Subcutaneous adipose tissue (tissue), 4 donors: ENCODE data around the gene POLR2E. TPM values are rescaled to one million over a fixed set of nuclear protein-coding genes. Genes with fewer than 3 reads are reported as not detected.

ENCODE experiments used
- total RNA-seq, 4 donors: library from RNA; depleted of rRNA; stranded (reverse); fragments of >200 nt; gene quantifications; one replicate each; pipeline ENCODE4 v1.1.0, GENCODE V29; 2016
- TF ChIP-seq, protein P1 (sequence below): fragments of 450-650 bp; IDR thresholded peaks from one replicate; pipeline ENCODE4 v1.5.1; 2016; ENCODE audit warnings: low read depth, mild to moderate bottlenecking, control low read depth, antibody characterized with exemption, moderate library complexity

Gene POLR2E
- total RNA-seq, 4 donors from 2014 or later, result 81.8 to 302 (median 127) TPM

DNA sequence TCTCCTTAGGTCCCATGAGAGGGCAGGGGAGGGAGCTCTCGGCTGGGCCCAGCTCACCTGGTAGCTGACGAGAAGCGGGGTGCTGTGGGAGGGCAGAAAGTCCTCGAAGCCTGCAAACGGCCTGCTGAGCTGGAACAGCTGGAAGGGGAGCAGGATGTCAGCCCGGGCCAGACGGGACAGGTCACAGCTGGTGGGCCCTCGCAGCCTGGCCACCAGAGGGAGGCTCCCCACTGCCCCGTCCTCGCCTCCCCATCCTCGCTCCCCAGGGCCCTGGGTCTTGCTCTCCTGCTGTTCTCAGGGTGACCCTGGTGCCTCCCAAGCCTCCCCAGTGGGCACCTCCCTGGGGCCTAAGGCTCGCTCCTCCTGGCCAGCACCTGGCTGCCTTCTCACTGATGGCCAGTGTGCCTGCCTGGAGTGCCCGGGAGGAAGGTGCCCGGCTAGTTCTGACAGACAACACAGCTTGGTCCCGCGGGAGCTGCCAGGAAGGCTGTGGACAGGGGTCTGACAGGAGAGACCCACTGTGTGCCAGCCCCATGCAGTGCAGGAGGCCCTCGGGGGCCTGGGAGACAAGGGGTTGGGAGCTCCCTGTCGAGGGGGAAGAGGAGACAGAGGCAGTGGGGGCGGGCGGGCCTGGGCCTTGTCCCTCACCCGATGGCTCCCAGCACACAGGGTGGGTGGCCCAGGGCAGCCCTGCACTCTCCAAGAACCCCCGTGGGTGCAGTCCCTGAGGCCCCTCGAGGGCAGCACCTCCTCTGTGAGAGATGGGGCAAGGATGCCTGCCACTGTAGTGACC, 28.9 kb upstream of the POLR2E start:
- TF ChIP-seq, protein P1, sequence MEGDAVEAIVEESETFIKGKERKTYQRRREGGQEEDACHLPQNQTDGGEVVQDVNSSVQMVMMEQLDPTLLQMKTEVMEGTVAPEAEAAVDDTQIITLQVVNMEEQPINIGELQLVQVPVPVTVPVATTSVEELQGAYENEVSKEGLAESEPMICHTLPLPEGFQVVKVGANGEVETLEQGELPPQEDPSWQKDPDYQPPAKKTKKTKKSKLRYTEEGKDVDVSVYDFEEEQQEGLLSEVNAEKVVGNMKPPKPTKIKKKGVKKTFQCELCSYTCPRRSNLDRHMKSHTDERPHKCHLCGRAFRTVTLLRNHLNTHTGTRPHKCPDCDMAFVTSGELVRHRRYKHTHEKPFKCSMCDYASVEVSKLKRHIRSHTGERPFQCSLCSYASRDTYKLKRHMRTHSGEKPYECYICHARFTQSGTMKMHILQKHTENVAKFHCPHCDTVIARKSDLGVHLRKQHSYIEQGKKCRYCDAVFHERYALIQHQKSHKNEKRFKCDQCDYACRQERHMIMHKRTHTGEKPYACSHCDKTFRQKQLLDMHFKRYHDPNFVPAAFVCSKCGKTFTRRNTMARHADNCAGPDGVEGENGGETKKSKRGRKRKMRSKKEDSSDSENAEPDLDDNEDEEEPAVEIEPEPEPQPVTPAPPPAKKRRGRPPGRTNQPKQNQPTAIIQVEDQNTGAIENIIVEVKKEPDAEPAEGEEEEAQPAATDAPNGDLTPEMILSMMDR, result no peak

DNA sequence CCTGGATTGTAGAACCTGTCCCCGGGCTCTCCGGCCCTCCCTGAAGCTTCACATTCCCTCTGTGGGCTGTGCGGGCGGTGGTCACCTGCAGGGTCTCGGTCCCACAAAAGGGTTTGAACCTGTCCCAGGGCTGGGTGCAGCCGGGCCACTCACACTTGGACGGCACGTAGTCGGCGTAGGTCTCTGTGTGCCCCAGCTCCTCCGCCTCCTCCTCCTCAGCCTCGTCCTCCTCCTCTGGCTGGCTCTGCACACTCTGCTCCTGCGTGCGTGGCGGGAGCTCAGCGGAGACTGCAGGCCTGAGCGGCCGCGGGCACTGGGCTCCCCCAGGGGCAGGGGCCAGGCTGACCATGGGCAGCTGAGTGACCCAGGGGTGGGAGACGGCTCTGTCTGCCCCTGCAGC, 28.2 kb upstream of the POLR2E start:
- TF ChIP-seq, protein P1, result no peak

DNA sequence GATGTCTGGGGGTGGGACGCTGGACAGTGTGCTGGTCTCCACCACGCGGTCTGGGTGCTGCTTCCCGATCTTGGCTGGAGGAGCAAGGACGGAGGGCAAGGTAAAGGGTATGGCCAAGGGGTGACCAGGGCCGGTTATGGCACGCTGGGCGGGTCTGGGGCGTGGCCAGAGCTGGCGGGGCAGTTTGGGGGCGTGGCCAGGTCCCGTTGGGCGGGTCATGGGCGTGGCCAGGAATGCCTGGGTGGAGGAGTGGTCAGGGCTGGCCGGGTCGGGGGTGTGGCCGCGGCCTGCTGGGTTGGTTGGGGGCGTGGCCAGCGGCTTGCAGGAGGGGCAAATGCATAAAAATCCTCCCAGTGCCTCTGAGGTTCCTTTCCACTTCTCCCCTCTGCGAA, 27.8 kb upstream of the POLR2E start:
- TF ChIP-seq, protein P1, result no peak

DNA sequence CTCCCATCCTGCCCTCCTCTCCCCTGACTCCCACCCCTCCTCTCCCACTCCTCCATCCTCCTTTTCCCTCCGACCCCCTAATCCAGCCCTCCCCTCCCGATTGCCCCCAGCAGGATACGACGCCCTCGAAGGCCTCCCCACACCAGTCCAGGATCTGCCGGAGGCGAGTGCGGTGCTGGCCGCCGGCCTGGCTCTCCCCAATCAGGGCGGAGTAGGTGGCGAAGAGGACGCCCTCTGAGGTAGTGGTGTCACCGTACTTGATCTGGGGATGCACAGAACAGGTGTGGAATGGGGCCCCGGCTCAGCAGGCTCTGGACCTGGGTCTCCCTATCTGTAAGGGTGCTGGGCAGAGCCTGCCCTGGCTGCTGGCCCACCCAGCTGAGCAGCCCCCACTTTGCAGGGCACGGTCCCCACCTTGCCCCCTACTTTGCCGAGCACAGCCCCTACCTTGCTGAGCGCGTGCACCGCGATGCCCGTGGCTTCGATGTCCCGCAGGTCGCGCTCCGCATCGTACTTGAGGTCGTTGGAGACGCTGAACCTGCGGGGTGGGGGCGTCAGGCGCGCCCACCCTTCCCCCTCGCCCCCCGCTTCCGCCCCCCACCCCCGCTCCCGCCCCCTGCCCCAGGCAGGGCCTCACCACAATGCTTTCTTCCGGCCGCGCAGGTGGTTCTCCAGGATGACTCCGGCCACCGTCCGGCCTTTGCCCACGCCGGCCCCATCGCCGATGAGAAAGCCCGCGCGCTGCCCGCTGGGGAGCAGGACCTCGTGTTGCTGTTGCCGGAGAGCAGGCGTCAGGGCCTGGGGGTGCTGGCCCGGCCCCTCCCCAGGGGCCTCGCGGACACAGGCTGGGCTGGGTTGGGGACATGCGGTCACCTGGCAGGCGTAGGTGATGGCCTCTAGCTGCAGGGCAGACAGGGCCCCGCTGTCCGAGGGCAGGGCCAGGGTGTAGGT, 27.1 kb upstream of the POLR2E start:
- TF ChIP-seq, protein P1, result no peak

DNA sequence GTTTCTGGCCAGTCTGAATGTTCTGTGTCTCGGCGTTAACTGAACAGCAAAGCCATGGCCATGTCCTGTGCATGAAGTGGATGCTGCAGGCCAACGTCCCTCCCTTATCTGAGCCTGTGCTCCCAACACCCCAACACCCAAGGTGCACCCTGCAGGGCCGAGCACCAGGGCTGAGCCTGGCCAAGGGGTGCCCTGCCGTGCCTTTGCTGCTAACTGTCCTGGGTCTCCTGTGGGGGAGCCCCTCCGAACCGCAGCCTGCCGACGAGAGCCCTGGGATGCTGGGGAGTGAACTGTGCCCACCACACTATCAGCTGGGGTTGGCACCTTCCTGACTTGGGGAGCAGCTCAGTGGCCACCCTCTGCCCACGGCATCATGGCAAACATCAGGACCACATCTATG, 26.2 kb upstream of the POLR2E start:
- TF ChIP-seq, protein P1, result no peak

DNA sequence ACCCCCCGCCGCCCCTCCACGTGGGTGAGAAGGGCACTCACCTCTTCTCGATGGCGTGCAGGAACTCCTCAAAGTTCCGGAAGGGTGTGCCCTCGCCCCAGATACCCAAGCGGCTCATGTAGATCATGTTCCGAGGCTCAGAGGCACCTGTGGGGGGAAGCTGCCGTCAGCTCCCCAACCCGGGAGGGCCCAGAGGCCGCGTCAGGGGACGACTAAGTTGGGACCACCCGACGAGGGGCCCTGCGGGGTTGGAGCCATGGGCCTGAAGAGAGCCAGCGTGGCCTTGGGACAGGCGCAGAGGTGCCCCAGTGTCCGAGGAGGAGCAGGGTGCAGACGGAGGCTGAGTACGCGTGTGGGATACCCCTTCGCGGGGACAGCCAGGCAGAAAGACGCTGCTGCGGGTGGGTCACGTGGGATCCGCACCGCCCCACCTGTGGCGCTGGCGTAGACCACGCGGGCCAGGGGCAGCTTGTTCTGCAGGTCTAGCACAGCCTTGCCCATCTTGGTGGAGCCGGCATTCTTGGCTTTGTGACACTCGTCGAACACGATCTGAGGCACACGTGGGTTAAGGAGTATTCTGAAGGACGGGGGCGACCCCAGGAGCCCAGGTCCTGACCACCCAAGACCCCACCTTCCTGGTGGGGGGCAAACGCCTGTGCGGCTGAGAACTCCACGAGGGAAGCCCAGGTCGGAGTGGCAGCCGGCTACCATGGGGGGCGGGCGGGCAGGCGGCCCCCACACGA, 24.5 kb upstream of the POLR2E start:
- TF ChIP-seq, protein P1, result no peak
